Measurements from ENCODE around the gene NAT10.

Gene NAT10

DNA sequence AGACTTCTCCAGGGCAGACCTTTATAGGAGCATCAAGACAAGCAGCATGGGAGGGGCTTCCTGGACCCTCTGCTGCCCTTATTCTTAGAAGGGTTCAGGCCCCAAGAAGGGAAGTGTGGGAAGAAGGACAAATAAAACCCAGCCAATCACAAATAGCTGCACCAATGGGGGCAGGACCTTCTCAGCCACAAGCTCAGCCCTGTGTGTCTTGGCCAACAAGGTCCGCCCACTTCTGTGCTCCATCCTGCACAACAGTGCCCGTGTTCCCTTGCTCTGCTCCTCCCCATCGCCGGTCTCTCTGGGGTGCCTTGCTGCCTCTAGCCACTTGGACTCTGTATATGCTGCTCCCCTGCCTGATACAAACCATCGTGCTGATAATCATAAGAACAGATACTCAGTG, 86.1 kb downstream of the NAT10 start:
- DNase-seq: no peak

DNA sequence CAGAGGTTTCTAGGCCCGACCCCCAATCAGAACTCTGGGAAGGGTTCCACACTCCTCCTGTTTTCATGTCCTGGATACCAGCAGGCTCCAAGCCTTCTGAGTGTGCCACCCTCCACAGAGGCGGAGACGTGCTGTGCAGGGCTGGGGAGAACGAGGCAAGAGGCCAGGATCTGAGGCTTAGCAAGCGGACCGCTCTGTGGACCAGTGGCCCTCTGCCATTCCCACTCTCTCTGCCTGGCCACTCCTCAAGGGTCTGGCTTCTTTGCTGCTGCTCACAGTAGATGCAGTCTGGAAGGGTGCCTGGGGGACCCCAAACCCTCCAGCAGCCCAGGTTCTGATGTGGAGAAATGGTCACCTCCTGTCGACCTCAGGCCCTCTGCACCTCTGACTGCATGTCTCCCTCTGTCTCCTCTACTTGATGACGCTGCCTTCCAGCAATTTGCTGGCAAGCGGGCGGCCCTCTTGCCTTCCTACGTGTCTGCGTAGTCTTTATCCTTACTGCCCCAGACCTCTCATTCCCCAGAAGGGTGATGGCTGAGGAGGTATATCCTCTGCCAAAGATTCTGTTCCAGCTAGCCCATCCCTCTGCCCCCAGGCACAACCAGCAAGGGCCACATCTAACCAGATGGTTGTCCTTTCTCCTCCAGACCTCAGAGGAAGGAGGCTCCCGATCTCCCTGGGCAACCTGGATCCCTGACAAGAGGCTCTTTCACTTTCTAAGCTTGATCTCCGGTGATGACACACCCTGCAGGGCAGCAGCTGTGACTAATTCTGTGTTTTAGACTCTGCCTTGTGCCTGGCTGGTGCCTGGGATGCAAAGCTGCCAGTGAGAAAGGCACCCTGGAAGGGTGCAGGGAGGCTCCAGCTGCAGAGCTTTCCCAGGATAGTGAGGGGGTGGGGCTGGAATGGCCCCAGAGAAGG, 87.3 kb downstream of the NAT10 start:
- peak; percentile 71 for DNase-seq

DNA sequence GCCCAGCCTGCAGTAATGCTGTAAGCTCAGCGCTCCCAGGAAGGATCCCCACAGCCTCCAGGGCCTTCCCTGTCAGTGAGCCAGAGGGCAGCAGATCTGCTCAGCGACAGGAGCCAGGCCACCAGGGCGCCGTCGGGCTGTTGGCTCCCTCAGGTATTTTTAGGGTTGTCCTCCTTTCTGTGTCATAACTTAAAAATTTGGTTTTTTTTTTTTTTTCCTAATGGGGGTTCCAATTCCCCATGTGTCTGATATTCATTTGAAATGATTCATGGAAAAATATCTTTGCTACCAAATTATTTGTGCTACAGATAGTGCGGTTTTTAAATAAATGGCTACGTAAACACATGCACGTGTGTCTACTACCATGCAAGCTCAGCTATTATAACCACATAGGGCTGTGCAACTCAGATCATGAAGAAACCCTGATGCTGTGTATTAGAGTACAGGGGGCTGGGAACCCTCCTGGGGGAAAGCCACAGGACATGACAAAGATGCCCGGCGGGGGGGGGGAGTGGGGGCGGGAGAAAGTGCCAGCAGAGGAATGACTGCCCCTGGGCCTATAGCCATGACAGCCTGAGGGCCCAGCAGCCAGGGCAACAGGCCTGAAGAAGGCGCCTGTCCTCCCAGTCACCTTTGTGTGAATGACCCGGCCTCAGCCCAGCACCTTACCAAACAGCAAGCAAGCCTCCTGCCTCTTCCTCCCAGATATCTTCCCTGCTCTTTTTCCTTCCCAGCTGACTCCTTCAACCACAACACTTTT, 89.3 kb downstream of the NAT10 start:
- no peak for DNase-seq
